T-helper 2 cell treated with Interferon-gamma antibody and Interleukin-4, amounts not matched to agents 5 μg/mL and 100 μg/mL, for 36 hours (primary cell): ENCODE data around the gene ZFYVE19.

Experiments
- DNase-seq: peaks from one replicate; pipeline ENCODE4 v3.0.0; 2021; ENCODE audit warnings: low spot score
- H3K27ac Mint-ChIP-seq: one replicate; pipeline ENCODE4 v1.8.0; 2021; ENCODE audit warnings: mild to moderate bottlenecking, mixed read lengths
- H3K27me3 Mint-ChIP-seq: one replicate; pipeline ENCODE4 v1.8.0; 2021; ENCODE audit warnings: low read depth, mixed read lengths
- H3K36me3 Mint-ChIP-seq: one replicate; pipeline ENCODE4 v1.8.0; 2021; ENCODE audit warnings: low read depth, mixed read lengths
- H3K4me1 Mint-ChIP-seq: one replicate; pipeline ENCODE4 v1.8.0; 2021; ENCODE audit warnings: low read depth, mixed read lengths
- H3K4me3 Mint-ChIP-seq: one replicate; pipeline ENCODE4 v1.8.0; 2022; ENCODE audit warnings: mild to moderate bottlenecking, moderate library complexity, mixed read lengths
- H3K9me3 Mint-ChIP-seq: one replicate; pipeline ENCODE4 v1.8.0; 2021; ENCODE audit warnings: mixed read lengths

The ZFYVE19 gene

GRCh38 chr15:40789999-40790398, 16.9 kb upstream of the ZFYVE19 start:
- H3K4me3 Mint-ChIP-seq = no peak overlapping the region

DNA sequence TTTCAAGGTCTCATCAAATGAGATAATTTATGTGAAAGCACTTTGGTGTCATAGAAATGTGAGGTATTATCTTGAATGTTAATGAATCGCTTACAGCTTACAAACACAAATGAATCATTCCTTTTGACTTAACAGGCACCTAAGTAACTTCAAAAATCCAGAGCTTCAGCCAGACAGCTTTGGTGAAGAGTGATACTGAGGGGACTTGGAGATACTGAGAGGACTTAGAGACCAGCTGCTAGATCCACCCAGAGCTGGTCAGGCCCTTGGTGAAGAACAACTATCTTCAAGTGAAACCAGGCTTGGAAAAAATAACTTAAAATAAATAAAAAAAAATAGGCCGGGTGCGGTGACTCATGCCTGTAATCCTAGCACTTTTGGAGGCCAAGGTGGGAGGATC, 16.2 kb upstream of the ZFYVE19 start:
- no peaks in the 10 kb centered on the region for H3K27me3 Mint-ChIP-seq
- no peak for DNase-seq
- H3K36me3 Mint-ChIP-seq = peaks cover 4% of the 10 kb centered on the region
- H3K4me3 Mint-ChIP-seq = no peak overlapping the region
- no peak overlapping the region for H3K27ac Mint-ChIP-seq
- peaks cover 19% of the 10 kb centered on the region for H3K4me1 Mint-ChIP-seq
- H3K9me3 Mint-ChIP-seq = no peaks in the 10 kb centered on the region

More at GRCh38 chr15:40789999-40790398, 16.9 kb upstream of the ZFYVE19 start:
- peaks cover 4% of the 10 kb centered on the region for H3K36me3 Mint-ChIP-seq
- H3K4me1 Mint-ChIP-seq = peaks cover 19% of the 10 kb centered on the region
- H3K27me3 Mint-ChIP-seq = no peaks in the 10 kb centered on the region
- H3K9me3 Mint-ChIP-seq = no peaks in the 10 kb centered on the region
- no peak overlapping the region for H3K27ac Mint-ChIP-seq
- no peak for DNase-seq

DNA sequence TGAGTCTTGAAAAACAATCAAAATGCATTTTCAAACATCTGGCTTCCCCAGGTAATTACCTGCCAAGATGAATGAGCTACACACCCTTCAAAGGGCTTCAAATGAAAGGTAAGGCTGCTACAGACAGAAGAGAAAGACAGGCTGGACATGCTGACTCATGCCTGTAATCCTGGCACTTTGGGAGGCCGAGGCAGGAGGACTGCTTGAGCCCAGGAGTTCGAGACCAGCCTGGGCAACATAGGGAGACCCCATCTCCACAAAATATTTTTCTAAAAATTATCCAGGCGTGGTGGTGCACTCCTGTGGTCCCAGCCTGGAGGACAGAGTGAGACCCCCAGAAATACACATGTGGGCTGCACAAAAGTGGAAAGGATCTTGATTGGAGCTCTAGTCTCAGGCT, 14.5 kb upstream of the ZFYVE19 start:
- Mint-ChIP-seq H3K27ac (no peak overlapping the region), H3K27me3 (no peaks in the 10 kb centered on the region), H3K4me3 (no peak overlapping the region), H3K36me3 (peaks cover 4% of the 10 kb centered on the region), H3K9me3 (no peaks in the 10 kb centered on the region), H3K4me1 (peaks cover 14% of the 10 kb centered on the region)
- no peak for DNase-seq

- Mint-ChIP-seq H3K27ac (no peak overlapping the region), H3K4me1 (peaks cover 8% of the 10 kb centered on the region), H3K27me3 (no peaks in the 10 kb centered on the region), H3K9me3 (no peaks in the 10 kb centered on the region), H3K4me3 (no peak overlapping the region), H3K36me3 (peaks cover 9% of the 10 kb centered on the region)
- no peak for DNase-seq
These were observed 13.5 kb upstream of the ZFYVE19 start for GRCh38 chr15:40793216-40793989.

GRCh38 chr15:40796041-40796440, 10.8 kb upstream of the ZFYVE19 start:
- Mint-ChIP-seq H3K27ac (no peak overlapping the region), H3K4me1 (peaks cover 2% of the 10 kb centered on the region), H3K36me3 (peaks cover 15% of the 10 kb centered on the region), H3K9me3 (no peaks in the 10 kb centered on the region), H3K27me3 (no peaks in the 10 kb centered on the region), H3K4me3 (no peak overlapping the region)
- DNase-seq = no peak

DNA sequence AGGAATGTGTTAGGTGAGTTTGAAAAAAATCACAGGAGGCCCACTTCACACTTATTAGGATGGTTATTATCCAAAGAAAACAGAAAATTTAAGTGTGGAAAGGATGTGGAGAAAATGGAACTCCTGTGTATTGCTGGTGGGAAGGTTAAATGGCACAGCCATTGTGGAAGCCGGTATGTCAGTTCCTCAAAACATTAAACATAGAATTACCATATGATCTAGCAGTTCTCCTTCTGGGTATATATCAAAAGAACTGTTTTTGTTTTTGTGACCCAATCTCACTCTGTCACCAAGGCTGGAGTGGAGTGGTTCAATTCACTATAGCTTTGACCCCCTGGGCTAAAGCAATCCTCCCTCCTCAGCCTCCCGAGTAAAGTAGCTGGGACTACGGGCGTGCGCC, 10.4 kb upstream of the ZFYVE19 start:
- DNase-seq = no peak
- Mint-ChIP-seq H3K9me3 (no peaks in the 10 kb centered on the region), H3K4me3 (no peak overlapping the region), H3K36me3 (peaks cover 18% of the 10 kb centered on the region), H3K27me3 (no peaks in the 10 kb centered on the region), H3K4me1 (peaks cover 2% of the 10 kb centered on the region), H3K27ac (no peak overlapping the region)

- no peak for DNase-seq
- Mint-ChIP-seq H3K27ac (no peak overlapping the region), H3K27me3 (no peaks in the 10 kb centered on the region), H3K36me3 (peaks cover 20% of the 10 kb centered on the region), H3K4me1 (peaks cover 2% of the 10 kb centered on the region), H3K9me3 (no peaks in the 10 kb centered on the region), H3K4me3 (no peak overlapping the region)
These were observed 7.4 kb upstream of the ZFYVE19 start for GRCh38 chr15:40799523-40799922.

DNA sequence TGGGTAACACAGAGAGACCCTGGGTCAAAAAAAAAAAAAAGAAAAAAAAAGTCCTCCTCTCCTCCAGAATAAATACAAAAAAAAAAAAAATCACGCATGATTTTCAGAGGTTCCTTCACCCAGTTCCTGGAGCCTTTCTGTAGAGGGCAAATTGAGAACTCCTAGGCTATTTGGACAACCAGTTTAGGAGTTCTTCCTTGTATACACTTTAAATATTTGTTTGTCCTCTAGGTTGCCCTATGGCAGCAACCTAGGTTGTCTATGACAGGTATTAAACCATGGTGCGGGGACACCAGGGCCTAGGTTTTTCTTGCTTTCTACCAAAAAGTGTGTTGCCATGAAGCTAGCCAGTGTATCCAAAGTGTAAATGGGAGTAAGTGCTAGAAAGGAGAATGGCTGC, 3.8 kb upstream of the ZFYVE19 start:
- Mint-ChIP-seq H3K27me3 (no peaks in the 10 kb centered on the region), H3K4me3 (no peak overlapping the region), H3K4me1 (peaks cover 9% of the 10 kb centered on the region), H3K27ac (no peak overlapping the region), H3K36me3 (peaks cover 22% of the 10 kb centered on the region), H3K9me3 (no peaks in the 10 kb centered on the region)
- no peak for DNase-seq

GRCh38 chr15:40803688-40804087, 3.2 kb upstream of the ZFYVE19 start:
- no peak overlapping the region for H3K27ac Mint-ChIP-seq
- no peak overlapping the region for H3K4me3 Mint-ChIP-seq

GRCh38 chr15:40806672-40807027, 239 bp upstream of the ZFYVE19 start:
- no peaks in the 10 kb centered on the region for H3K9me3 Mint-ChIP-seq
- H3K27ac Mint-ChIP-seq = peak overlapping the region; percentile 99
- no peak for DNase-seq
- H3K4me1 Mint-ChIP-seq = peaks cover 13% of the 10 kb centered on the region
- peak overlapping the region; percentile 98 for H3K4me3 Mint-ChIP-seq
- H3K36me3 Mint-ChIP-seq = peaks cover 23% of the 10 kb centered on the region
- no peaks in the 10 kb centered on the region for H3K27me3 Mint-ChIP-seq

More at GRCh38 chr15:40803688-40804087, 3.2 kb upstream of the ZFYVE19 start:
- Mint-ChIP-seq H3K36me3 (peaks cover 17% of the 10 kb centered on the region), H3K4me1 (peaks cover 13% of the 10 kb centered on the region), H3K27me3 (no peaks in the 10 kb centered on the region), H3K9me3 (no peaks in the 10 kb centered on the region)
- DNase-seq = no peak

DNA sequence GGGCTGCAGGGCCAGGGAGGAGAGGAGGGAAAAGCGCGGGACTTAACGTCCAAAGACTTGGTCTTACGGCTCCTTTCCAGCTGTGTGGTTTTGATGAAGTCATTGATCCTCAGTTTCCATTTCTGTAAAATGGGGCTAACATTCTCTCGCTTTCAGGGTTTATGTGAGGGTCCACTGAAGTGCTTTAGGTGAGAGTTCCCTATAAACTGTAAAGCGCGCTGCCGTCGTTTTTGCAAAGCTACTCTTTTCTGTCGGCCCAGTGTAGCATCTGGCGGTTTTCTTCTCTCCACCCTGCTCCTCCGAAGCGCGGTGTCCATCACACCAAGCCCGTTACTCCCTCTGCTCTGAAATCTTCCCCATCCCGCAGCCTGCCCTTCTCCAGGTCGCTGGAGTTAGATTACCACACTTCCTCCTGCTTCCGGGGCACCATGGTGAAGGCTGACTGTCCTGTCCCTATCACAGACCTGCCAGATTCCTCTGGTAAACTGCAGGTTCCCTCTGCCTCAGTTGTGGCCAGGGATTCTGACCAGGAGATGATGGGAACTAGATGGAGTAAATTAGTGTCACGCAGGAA, 1.1 kb downstream of the ZFYVE19 start:
- DNase-seq = no peak
- H3K4me1 Mint-ChIP-seq = peaks cover 13% of the 10 kb centered on the region
- peaks cover 20% of the 10 kb centered on the region for H3K36me3 Mint-ChIP-seq
- H3K27me3 Mint-ChIP-seq = no peaks in the 10 kb centered on the region
- peak overlapping the region; percentile 65 for H3K27ac Mint-ChIP-seq
- no peaks in the 10 kb centered on the region for H3K9me3 Mint-ChIP-seq
- peak overlapping the region; percentile 98 for H3K4me3 Mint-ChIP-seq

DNA sequence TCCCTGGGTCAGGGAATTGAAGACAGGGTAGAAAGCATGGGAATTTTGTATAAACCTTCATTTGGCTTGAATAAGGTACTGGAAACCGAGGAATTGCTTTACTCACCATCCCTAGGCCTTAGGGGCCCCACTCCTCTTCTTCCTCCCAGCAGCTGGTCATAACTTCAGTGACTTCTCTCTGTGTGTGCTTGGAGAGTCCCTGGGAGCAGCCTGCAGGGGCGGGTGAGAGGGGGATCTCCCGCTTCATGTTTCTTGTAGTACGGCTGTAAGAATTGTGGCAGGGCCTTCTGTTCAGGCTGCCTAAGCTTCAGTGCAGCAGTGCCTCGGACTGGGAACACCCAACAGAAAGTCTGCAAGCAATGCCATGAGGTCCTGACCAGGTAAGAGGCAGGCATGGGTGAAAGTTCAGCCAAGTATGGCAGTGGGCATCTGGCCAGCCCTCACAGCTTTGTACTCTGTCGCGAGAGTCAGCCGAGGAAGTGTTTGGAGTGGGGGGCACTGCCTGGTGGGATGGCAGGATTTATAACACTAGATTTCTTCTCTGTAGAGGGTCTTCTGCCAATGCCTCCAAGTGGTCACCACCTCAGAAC, 2.1 kb downstream of the ZFYVE19 start:
- no peaks in the 10 kb centered on the region for H3K27me3 Mint-ChIP-seq
- H3K9me3 Mint-ChIP-seq = no peaks in the 10 kb centered on the region
- H3K4me3 Mint-ChIP-seq = peak overlapping the region; percentile 98
- H3K36me3 Mint-ChIP-seq = peaks cover 17% of the 10 kb centered on the region
- peaks cover 13% of the 10 kb centered on the region for H3K4me1 Mint-ChIP-seq
- no peak overlapping the region for H3K27ac Mint-ChIP-seq
- no peak for DNase-seq

GRCh38 chr15:40812721-40813425, 6.0 kb downstream of the ZFYVE19 start:
- H3K4me3 Mint-ChIP-seq = no peak overlapping the region
- peaks cover 7% of the 10 kb centered on the region for H3K4me1 Mint-ChIP-seq
- no peaks in the 10 kb centered on the region for H3K9me3 Mint-ChIP-seq
- no peak for DNase-seq
- H3K27ac Mint-ChIP-seq = peak overlapping the region; percentile 8
- peaks cover 16% of the 10 kb centered on the region for H3K36me3 Mint-ChIP-seq
- no peaks in the 10 kb centered on the region for H3K27me3 Mint-ChIP-seq
